ENCODE results near the gene GHRH.

GHRH gene

DNA sequence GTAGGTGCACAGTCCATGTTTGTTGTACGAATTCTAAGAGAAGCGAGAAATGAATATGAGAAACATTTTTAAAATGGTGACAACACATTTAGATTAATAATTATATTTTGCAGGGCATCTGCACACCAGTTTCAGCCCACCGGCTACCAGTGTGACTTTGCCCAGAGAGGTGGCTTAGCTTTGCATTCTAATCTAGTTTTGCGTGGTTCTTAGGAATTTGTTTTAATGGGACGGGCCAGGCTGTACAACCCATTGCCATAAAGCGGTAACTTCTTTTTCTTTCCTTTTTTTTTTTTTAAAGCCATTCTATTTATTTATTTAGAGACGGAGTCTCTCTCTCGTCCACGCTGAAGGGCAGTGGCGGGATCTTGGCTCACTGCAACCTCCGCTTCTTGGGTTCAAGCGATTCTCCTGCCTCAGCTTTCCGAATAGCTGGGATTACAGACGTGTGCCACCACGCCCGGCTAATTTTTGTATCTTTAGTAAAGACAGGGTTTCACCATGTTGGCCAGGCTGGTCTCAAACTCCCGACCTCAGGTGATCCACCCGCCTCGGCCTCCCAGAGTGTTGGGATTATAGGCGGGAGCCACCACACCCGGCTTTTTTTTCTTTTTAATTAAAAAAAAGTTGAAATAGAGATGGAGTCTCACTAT is 28.7 kb upstream of the GHRH start:
- DNase-seq: no peak

DNA sequence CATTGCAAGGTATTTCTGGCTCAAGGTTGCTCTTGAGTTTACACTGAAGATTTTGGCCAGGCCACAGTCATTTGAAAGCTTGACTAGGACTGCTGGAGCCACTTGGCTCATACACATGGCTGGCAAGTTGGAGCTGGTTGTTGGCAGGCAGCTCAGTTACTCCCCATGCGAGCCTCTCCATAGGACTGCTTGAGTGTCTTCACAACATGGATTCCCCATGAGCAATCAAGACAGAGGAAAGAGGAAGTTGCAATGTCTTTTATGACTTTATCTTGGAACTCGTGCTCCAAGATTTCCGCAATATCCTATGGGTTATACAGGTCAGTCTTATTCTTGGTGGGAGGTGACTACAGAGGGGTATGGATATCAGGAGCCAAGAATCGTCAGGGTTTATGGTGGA is 26.5 kb upstream of the GHRH start:
- no peak for DNase-seq

DNA sequence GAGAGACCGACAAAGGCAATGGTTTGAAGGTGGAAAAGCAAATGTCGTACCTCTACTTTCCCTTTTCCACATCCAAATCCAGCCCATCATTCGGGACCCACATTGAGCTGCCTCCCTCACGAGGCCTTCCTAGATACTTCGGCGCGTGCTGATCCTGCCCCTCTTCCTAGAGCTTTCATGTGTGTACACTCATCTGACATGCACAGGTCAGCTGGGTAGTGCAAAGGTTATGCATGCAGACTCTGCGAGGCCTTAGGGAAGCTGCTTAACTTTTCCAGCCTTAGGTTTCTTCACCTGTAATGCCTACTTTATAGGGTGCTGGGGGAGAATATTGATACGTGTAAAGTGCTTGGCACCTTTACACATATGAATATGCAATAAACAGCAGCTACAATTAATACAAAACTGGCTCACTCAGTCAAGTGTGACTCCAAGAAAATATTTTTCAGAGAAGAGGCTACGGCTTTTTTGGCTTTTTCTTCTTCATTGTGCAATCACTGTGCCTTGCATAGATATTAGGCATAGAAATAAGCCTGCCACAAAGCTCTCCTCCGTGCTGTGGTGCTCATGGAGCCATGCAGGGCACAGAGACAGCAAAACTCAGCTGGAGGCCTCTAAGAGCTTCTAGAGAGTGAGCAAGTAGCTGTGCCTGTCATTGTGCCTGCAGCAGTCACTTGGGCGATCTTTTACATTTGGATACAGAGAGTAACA is 24.2 kb upstream of the GHRH start:
- DNase-seq: no peak

DNA sequence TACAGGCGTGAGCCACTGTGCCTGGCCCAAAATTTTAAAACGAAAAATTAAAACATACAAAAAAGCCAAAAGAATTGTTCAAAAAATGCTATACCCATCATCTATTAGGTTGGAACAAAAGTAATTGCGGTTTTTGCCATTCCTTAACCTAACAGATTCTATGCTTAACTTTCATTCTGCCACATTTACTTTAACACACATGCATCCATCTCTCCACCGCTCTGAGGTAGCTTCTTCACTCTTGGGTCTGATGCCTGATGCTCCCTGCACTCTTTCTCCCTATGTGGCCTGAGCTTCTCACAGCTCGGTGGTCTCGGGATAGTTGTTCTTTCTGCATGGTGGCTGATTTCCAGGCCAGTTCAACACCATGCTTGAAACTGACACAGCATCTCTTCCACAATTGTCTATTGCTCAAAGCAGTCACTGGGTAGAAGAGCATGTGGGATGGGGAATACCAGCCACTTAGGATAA is 23.1 kb upstream of the GHRH start:
- no peak for DNase-seq

DNA sequence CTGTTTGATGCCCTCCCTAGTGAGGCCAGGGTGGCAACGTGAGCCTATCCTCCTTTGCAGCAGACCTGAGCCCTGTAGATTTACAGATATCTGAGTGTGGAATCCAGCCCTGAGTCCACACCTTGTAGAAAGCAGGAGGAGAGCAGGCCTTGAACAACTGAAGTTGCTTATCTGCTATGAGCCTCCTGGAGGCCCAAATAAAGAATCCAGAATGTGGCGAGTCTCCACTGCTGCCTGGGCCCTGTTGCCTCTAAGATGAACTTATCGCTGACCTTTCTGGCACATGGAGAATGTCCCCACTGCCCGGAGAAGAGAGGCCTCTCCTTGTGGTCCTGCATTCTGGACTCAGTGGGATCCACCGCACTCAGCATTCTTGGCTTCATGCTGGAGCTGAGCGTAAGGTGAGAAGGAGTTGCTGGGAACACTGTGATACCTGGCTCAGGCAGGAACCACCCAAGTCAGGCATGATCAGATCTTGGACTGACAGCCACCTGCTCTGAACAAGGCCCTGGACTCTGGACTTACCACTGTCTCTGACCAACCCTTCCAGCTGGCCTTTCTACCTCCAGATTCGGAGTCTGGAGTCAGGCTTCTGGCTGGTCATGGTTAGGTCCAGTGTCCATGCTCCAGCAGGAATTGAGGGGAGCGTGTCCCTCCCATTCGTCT is 22.0 kb upstream of the GHRH start:
- no peak for DNase-seq

DNA sequence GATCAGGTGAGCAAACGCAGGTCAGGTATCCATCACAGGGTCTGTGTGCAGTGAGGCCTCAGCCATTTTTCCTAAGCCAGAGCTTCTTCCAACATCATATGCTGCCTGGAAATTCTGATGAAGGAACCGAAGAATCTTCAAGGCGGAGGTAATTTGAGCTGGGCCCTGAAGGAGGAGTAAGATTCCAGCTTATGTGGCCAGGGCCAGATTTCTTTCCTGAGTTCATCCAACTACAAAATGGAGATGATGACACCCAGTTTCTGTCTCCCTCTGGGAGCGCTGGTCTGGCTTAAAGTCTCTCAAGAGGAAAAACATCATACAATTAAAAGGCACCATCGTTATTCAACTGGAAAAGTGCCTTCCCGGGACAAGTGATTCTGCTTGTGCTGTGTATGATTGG is 20.9 kb upstream of the GHRH start:
- DNase-seq: no peak

DNA sequence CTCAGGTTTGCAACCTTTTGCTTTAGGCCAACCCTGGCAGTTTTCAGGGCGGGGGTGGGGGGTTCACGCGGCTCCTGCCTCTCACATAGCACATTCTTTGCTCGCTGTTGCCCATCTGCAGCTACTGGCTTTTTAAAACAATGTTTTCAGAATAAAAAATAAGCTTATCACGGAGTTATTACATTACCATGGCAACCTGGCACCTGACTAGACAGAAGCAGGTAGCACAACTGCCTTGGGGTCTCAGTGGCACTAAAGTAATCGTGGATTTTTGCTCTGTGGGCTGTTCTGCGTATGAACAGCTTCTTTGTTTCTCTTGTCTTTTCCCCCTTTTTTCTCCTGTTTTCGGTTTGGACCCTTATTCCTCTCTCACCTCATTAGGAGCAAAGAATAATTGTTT is 18.8 kb upstream of the GHRH start:
- DNase-seq: no peak

DNA sequence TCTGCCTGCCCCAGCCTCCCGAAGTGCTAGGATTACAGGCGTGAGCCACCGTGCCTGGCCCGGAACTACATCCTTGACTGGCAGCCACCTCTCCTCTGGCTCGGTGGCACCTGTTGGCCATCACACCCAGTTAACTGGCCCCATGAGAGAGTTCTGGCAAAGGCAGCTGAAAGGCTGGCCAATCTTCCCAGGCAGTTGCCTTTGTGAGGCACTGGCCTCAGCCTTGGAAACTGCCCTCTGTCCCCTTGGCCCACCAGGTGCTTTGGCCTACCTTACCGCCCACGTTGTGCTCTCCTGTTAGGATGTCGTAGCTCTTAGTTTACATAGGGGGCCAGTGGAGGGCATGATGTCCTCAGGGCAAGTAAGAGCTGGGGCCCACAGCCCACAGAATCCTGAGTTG is 18.2 kb upstream of the GHRH start:
- DNase-seq: no peak

DNA sequence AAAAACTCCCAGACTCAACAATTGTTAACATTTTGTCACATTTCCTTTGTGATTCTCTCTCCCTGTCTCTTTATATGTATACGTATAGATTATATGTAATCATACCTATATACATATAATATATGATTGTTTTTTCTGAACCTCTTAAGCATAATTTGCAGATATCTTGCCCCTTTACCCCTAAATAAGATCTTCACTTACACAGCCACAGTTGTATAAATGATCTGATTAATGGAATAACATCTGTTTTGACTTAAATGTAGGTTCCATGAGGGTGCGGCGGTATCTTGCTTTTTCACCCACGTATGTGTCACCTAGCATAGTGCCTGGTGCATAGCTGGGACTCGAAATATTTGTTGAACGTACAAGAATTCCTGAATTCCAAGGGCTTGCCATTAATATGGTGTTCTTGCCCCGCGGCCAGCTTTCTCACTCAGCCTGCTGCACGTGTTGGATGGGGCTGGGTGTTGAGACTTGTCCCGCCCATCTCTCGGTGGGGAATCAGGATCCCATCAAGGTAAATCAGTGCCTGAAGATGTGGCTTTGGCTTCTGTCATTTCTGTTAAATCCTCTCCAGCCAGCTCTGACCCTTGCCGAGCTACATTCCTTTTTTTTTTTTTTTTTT is 17.5 kb upstream of the GHRH start:
- DNase-seq: no peak

DNA sequence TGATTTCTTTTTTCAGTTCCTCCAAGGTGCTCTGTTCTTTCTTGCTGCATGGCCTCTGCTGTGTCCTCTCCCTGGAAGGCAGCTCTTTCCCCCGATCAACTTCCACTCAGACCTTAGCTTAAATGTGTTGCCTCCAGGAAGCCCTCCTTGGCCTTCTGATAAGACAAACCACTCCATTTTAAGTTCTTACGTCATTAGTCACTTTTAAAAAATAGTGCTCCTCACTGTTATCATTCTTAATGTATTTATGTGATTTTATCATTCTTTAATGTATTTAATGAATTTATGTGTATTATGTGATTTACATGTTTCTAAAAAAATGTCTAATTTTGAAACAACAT is 15.6 kb upstream of the GHRH start:
- DNase-seq: no peak

DNA sequence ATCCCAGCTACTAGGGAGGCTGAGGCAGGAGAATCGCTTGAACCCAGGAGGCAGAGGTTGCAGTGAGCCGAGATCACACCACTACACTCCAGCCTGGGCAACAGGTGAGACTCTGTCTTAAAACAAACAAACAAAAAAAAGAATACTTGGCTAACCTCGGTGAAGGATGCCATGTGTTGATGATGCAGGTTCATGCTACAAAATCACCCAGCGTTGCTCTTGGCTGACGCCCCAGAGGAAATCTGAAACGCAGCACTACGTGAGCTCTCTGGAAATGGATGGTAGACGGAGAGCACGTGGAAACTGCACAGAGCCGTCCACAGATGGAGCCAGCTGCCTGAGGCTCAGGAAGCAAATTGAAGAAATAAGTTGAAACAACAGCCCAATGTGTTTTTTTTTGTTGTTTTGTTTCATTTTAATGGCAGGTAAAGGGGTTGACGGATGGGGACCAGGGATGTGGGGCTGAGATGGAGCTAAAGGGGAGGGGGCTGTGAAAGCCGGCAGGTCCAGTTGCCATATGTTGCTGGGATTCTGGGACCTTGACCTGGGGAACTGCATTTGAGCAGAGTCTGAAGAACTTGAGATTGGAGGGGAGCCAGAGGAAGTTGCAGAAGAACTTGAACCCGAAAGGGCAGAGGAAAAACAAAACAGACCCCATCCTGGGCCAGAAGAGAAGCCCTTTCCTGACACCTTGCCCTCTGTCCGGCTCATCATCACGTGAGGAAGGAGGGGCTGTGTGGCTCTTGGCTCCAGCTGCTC is 15.1 kb upstream of the GHRH start:
- DNase-seq: no peak

DNA sequence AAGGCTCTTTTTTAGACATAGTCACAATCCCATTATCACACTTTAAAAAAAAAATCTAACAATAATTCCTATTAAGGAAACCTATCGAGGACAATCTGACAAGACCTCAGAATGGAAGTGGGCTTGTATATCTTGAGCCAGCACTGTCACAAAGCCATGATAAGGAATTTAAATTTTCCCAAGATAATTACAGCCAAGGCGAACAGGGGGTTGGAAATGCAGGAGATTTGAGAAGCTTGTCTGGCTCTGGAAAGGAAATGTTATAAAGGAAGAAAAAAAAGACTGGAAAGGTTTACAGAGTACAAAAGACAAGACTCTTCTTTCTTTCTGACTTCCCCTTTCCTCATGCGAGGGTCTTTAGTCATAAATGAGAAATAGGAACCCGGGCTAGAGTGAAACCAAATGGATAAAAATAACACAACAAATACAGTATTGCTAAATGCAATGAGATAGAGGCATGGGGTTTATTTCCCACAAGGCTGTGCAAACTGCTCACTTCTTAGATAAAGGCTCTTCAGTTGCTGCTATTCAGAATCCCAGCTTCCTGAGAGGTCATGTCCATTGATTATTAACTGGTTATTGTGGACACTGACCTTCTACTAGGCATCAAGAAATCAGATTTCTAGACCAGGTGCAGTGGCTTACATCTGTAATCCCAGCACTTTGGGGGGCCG is 13.4 kb upstream of the GHRH start:
- no peak for DNase-seq

DNA sequence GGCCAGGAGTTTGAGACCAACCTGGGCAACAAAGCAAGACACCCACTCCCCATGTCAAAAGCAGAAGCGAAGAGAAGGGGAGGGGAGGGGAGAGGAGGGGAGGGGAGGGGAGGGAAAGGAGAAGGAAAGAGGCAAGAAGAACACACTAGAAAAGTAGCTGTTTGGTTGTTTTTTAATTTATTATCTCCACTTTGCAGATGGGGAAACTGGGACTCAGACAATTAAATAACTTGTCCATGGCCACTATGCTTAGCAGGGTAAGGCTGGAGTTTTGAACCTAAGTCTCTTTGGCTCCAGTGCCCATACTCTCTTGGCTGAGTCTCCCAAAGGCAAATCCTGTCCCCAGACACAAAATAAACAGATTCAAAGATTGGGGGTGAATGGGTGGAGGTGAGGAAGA is 12.4 kb upstream of the GHRH start:
- DNase-seq: no peak

DNA sequence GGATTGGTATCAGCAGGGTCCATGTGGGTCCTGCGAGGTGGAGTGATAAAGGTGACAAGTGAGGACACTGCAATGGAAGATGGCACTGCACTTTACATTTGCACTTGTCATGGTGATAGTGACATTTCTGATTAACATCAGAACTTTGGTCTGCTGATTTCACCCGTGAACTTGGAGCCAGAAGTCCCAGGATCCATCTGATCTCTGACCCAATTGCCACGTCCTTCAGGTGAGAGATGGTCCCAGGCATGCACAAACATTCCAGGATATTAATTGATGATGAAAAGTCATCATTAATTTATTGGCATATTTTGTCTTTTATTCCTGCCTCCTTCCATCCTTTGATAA is 9.8 kb upstream of the GHRH start:
- no peak for DNase-seq

DNA sequence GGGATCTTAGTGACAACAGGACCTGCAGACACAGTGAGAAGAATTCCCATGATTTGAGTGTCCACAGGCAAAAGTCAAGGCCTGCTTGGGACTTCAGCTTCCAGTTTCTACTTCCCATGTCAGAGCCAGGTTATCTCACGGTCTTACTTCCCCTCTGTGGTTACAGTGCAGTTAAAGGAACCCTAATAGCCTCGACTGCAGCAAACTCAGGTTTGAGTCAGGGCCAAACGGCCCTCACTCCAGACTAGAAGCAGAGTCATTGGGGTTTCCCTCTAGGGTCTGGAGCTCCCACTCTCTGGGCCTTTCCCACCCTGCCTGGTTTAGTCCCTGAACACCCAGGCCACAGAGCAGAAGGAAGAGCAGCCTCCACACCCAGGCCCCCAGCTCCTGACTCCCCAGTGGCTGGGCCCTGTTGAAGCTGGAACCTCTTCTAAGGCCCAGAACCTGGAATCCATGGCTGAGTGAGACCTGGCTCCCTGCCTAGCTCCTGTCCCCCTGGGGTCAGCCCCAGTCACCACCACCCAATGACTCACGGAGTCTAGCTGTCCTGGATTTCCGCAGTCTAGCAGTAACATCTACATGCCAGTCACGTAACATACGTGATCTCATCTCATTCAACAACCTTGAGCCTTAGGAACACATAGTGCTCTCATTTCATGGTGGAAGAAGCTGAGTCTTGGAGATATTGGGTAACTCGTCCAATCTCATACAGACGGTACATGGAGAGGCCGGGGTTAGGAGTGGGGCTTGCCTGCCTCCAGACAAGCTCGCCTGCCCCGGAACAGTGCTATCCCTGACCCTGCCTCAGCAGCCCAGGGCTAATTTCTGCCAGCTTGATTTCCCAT is 9.2 kb upstream of the GHRH start:
- no peak for DNase-seq

DNA sequence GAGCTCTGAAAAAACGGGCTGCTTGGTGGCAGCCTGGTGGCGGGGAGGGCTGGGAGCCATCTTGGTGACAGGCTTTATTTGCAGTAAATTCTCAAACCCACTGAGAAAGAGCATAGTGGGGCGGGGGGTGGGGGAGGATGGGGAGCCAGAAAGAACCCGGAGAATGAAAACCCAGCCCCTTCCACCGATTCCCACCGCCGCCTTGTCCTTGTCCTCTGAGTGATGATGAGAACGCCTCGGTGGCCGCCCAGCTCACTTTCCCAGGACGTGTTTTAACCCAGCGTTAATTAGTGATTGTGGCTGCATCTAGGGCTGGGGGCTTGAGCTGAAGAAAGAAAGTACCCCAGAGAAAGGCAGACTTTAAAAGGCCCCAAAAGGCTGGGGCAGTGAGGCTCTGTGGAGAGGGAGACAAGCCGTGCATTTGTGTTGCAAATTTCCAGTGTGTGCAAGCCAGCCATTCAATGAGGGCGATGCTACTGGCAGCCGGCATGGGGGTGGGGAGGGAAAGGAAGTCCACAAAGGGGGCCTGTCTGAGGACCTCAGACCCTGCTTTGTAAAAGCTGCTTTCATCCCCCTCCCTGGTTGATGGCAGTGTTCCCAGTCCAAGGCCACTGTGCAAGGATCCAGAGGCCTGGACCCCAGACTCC is 6.2 kb upstream of the GHRH start:
- DNase-seq: peak; percentile 45

DNA sequence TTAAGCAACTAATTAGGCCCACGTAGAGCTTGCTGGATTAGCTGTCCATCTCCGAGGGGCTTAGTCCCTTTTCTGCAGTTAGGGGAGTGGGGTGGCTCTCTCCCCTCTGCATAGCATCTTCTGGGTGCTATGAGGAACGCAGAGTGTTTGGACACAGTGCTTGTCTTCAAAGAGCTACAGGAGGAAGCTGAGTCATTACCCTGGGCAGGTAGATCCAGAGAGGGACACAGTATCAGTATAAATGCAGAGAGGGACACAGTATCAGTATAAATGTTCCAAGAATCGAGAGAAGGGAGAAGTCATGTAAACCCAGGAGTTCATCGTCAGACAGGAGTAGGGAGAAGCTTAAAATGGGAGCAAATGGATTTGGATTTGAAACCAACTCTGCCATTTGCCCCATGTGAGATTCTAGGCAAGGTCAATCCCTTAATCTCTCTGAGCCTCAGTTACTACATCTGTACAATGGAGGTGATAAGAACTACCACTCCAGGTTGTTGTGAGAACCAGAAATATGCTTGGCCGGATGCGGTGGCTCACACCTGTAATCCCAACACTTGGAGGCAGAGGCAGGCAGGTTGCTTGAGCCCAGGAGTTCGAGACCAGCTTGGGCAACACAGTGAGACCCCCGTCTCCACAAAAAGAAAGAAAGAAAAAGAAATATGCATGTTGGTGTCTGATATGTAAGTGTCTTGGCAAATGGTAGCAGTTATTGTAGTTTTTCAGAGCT is 5.5 kb upstream of the GHRH start:
- no peak for DNase-seq

DNA sequence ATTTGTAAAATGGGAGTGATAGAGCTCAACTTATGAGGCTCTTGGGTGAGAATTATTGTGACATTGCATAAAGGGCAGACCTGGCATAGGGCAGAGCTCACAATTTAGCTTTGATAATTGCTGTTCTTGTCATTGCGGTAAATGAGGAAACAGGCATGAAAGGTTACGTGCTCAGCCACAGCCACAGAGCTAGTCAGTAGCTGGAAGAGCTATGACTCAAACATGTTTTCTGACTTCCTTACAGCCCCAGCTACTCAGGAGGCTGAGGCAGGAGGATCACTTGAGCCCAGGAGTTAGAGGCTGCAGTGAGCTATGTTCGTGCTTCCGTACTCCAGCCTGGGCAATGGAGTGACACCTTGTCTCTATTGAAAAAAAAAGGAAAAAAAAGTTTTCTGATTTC is 3.5 kb upstream of the GHRH start:
- no peak for DNase-seq

DNA sequence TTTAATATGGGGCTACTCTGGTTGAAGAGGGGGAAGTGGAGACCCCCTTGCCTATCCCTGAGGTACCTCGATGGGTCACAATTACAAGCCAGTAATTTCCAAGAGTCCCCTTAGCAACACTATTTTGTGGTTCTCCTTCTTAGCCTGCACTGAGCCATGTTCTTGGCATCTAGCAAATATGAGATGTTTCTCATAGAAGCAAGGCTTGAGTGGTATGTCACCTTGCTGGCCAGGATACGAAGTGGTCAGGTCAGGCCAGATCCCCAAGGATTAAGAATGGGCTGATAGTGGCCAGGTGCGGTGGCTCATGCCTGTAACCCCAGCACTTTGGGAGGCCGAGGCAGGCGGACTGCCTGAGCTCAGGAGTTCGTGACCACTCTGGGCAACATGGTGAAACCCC is 2.1 kb upstream of the GHRH start:
- DNase-seq: no peak

DNA sequence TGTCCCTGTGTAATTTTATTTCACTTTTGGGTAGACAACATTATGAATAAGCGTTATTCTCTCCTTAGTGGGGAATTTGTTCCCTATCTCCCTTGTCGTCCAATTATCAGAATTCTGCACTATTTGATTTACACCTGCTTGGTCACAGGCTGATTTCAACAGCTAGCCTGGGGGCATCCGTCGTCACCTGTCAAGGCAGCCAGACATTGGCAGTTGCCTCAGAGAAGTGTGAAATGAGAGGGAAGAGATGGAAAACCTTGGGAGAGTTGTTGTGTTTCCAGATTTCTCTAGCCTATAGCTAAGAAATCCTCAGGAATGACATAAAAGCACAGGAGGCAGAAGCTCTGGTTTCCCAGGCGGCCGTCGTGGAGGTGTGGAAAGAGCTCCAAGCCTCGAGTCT is 891 bp upstream of the GHRH start:
- DNase-seq: no peak

DNA sequence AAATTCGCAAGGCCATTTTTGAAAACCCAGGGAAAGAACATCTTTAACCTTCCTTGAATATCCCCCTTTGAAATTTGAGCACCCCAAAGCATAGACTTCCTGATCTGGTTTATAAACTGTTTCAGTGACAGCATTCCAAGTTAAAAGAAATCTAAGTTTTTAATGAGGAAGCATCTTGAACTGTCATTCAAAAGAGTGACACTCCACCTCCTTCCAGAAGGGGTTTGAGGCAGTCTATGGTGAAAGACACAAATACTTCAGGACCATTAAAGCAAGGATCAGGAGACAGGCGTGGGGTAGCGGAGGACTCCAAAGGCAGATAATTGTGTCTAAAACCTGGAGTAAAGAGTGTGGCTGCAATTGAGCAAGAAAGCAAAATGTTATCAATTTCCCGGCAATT is 691 bp downstream of the GHRH start:
- DNase-seq: no peak

All from NCI-H526 treated with DMSO at 0.1 percent for 48 hours (cell line).